ENCODE data around the gene MTMR11.
"Not testable (repeated sequence)": the region's sequence is repeated elsewhere in the genome, so short reads cannot be mapped to it uniquely, and the experiment has no call there.

The MTMR11 gene

GRCh38 chr1:149936170-149936991, at the start of gene MTMR11:
Gene MTMR11, minus strand, starts transcription at chr1:149936879. Its CDS starts 232 bp downstream, at chr1:149936647.
- DNase-seq (ENCODE audit: insufficient read length, low spot score) (peak; percentile 39), FAIRE-seq (no peak)

- DNase-seq (ENCODE audit: insufficient read length, low spot score) (no peak), FAIRE-seq (no peak)
Observed at GRCh38 chr1:149979972-149980540, 43.4 kb upstream of the MTMR11 start.

DNA sequence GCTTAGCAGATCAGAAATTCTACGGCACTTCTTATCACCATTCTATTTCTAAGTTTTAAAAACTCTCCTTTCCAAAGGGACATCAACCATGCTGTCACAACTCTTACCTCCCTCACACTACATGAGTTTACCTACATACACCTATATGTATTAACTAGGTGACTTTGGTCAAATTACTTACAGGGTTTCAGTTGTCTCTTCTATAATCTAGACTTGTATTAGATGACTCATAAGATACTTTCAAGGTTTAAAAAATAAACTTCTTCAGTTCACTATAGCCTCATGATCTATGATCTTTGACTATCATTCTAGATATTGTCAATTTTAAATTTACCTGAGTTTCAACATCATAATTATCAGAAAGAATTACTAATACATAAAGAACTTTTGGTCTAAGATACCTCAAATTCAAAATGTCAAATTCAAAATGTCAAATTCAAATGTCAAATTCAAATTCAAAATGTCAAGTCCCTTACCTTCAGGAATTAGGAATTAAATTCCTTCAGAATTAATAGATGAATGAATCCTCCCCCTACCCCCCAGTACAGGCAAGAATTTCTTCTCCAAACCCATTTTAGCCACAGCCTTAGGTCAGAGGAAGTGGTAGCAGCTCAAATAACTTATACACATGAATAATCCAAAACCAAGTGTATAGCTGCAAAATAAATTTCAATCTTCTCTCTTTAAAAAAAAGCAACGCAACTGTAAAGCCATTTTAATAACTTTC, 42.7 kb upstream of the MTMR11 start:
- FAIRE-seq: no peak
- DNase-seq (ENCODE audit: insufficient read length, low spot score): no peak

- FAIRE-seq (no peak), DNase-seq (ENCODE audit: insufficient read length, low spot score) (no peak)
Observed at GRCh38 chr1:149978547-149979023, 41.9 kb upstream of the MTMR11 start.

DNA sequence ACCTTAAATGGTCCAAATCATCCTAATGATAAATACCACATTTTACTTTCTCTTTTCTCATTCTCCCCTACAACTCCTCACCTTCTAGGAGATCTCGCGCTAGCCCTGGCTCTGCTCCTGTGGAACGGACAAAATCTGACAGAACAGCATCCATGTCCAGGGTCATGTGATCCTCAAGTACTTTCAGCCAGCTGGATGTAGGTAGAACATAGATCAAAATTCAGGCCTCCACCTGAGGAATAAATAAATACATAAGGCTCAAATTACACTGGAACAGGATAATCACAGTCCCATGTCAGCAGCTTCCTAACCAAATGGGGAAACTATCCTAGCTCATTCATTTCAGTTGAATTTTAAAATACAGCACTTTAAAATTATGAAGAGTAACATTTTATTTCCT, 40.7 kb upstream of the MTMR11 start:
- DNase-seq (ENCODE audit: insufficient read length, low spot score): no peak
- FAIRE-seq: no peak

DNA sequence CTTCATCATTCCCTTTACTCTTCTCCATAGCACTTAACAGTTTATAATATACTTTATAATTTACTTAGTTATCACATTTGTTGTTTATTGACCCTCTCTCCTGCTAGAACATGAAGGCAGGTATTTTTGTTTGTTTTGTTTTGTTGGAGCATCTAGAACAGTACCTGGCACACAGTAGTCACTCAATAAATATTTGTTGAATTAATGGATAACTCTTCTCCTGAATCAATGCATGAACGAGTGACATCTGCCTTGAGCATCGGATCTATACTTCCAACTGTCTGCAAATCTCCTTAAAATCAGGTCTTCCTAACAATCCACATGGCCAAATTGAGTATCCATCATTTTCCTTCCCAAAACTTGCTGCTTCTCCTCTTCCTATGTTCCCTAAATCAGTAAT, 35.9 kb upstream of the MTMR11 start:
- FAIRE-seq (no peak), DNase-seq (ENCODE audit: insufficient read length, low spot score) (no peak)

GRCh38 chr1:149967646-149968045, 31.0 kb upstream of the MTMR11 start:
- DNase-seq (ENCODE audit: insufficient read length, low spot score) (no peak), FAIRE-seq (no peak)

GRCh38 chr1:149967041-149967440, 30.4 kb upstream of the MTMR11 start:
- FAIRE-seq: no peak
- DNase-seq (ENCODE audit: insufficient read length, low spot score): no peak

- DNase-seq (ENCODE audit: insufficient read length, low spot score) (no peak), FAIRE-seq (no peak)
Observed at GRCh38 chr1:149966405-149966804, 29.7 kb upstream of the MTMR11 start.

- FAIRE-seq: no peak
- no peak for DNase-seq (ENCODE audit: insufficient read length, low spot score)
Observed at GRCh38 chr1:149965440-149965839, 28.8 kb upstream of the MTMR11 start.

GRCh38 chr1:149963358-149963757, 26.7 kb upstream of the MTMR11 start:
- FAIRE-seq: no peak
- no peak for DNase-seq (ENCODE audit: insufficient read length, low spot score)

- FAIRE-seq (no peak), DNase-seq (ENCODE audit: insufficient read length, low spot score) (no peak)
Observed at GRCh38 chr1:149962736-149963135, 26.1 kb upstream of the MTMR11 start.

- DNase-seq (ENCODE audit: insufficient read length, low spot score) (peak; percentile 39), FAIRE-seq (no peak)
Observed at GRCh38 chr1:149962039-149962647, 25.5 kb upstream of the MTMR11 start.

DNA sequence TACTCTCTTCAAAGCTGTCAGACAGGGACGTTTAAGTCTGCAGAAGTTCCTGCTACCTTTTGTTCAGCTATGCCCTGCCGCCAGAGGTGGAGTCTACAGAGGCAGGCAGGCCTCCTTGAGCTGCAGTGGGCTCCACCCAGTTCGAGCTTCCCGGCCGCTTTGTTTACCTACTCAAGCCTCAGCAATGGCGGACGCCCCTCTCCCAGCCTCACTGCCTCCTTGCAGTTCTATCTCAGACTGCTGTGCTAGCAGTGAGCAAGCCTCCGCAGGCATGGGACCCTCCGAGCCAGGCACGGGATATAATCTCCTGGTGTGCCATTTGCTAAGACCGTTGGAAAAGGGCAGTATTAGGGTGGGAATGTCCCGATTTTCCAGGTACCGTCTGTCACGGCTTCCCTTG, 20.9 kb upstream of the MTMR11 start:
- DNase-seq (ENCODE audit: insufficient read length, low spot score); FAIRE-seq: not testable (repeated sequence)

GRCh38 chr1:149949911-149950310, 13.2 kb upstream of the MTMR11 start:
- FAIRE-seq (no peak), DNase-seq (ENCODE audit: insufficient read length, low spot score) (no peak)

DNA sequence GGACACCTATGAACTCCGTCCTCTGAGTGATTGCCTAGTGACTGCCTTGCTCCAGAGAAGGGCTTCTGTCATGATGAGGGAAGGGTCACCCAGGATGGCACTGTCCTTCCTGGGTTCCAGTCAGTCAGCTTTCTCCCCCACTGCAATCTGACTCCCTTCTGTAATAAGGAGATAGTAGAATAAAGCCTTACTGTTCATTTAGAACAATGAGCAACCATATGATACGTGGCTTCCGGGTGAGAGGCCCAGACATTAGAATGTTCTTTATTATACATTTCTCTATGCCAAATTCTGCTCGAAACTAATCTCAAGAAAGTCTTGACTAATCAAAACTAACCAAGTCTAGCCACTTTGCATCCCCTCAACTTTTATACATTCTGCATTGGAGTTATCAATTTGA, 8.5 kb upstream of the MTMR11 start:
- no peak for FAIRE-seq
- no peak for DNase-seq (ENCODE audit: insufficient read length, low spot score)

DNA sequence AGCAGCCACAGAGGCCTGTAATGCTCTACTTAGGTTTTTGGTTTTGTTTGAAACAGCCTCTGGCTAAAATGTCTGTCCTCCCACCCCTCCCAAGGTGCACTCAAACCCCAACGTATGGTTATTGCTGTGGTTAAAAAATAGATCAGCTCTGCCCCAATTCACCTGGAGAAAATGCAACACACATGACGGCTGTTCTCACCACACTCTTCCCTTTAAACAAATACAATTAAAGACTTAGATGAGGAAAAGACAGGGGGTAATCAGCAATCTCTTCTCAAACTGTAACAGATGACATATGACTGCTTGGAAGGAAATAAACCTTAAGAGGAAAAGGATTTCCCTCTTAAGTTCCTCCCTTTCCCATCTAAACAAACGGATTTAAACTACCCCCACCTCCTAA, 6.2 kb upstream of the MTMR11 start:
- no peak for FAIRE-seq
- no peak for DNase-seq (ENCODE audit: insufficient read length, low spot score)

DNA sequence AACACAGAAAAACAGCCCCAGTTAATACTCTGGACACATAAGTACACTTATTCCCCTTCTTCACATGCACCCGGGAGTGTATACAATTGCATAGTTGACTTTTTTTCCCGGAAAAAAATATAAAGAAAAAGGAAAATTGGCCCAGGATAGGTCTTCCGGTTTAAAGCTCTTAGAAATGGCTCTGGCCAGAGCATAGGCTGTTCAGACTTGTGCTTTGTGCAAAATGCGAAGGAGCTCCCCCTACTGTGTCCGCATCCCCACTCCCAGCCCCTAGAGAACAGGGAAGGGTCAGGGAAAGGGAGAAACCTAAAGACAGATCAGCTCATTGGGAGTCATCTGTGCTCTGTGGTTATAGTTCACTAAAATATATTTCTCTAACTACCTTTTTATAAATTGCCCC, 5.5 kb upstream of the MTMR11 start:
- FAIRE-seq (no peak), DNase-seq (ENCODE audit: insufficient read length, low spot score) (no peak)

GRCh38 chr1:149940427-149940826, 3.7 kb upstream of the MTMR11 start:
- no peak for FAIRE-seq
- no peak for DNase-seq (ENCODE audit: insufficient read length, low spot score)

DNA sequence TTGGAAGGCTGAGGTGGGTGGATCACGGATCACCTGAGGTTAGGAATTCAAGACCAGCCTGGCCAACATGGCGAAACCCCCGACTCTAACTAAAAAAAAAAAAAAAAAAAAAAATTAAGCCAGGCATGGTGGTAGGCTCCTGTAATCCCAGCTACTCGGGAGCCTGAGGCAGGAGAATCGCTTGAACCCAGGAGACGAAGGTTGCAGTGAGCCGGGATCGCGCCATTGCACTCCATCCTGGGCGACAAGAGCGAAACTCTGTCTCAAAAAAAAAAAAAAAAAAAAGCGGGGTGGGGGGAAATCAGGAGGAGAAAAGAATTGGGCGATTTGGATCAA, 2.0 kb upstream of the MTMR11 start:
- FAIRE-seq; DNase-seq (ENCODE audit: insufficient read length, low spot score): not testable (repeated sequence)

GRCh38 chr1:149937759-149938158, 1.1 kb upstream of the MTMR11 start:
- no peak for DNase-seq (ENCODE audit: insufficient read length, low spot score)
- FAIRE-seq: no peak
